ENCODE results near the gene CSTA. TPM values are rescaled to one million over a fixed set of nuclear protein-coding genes. Genes with fewer than 3 reads are reported as not detected.

Gene CSTA
- total RNA-seq, 4 donors from 2014 or later = 0.94 to 1.7 TPM; not detected in 2

DNA sequence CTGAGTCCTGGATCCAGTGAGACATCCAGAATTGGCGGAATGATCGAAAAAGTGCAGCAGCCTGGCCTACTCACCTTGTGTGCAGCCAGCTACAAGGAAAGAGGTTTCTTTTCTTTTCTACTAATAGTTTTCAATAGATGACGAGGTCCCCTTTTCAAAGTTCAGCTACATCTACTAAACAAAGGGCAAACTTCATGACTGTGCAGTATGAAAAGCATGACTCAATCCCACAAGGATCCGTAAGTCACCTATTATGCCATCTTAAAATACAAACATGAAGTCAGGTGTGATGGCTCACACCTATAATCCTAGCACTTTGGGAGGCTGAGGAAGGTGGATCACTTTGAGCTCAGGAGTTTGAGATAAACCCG is 41.3 kb downstream of the CSTA start:
- Histone ChIP-seq H3K9me3 (no peaks in the 10 kb centered on the region), H3K4me1 (no peaks in the 10 kb centered on the region), H3K4me3 (replicated peaks in 1 of 3) (no peak overlapping the region), H3K27ac (no peak overlapping the region), H3K27me3 (no peaks in the 10 kb centered on the region), H3K36me3 (peaks cover 5% of the 10 kb centered on the region in 2 donors)
- intact Hi-C loops (cut with DNase I) = no loop called here
- no peak for DNase-seq
- TF ChIP-seq POLR2A (IDR thresholded peaks at IDR 0.05) = no peak
- TF ChIP-seq, protein P1, sequence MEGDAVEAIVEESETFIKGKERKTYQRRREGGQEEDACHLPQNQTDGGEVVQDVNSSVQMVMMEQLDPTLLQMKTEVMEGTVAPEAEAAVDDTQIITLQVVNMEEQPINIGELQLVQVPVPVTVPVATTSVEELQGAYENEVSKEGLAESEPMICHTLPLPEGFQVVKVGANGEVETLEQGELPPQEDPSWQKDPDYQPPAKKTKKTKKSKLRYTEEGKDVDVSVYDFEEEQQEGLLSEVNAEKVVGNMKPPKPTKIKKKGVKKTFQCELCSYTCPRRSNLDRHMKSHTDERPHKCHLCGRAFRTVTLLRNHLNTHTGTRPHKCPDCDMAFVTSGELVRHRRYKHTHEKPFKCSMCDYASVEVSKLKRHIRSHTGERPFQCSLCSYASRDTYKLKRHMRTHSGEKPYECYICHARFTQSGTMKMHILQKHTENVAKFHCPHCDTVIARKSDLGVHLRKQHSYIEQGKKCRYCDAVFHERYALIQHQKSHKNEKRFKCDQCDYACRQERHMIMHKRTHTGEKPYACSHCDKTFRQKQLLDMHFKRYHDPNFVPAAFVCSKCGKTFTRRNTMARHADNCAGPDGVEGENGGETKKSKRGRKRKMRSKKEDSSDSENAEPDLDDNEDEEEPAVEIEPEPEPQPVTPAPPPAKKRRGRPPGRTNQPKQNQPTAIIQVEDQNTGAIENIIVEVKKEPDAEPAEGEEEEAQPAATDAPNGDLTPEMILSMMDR (IDR thresholded peaks at IDR 0.05) = no peak
- WGBS, 2 donors = 93 to 97% methylated on average over 5 of the region's 5 CpGs

DNA sequence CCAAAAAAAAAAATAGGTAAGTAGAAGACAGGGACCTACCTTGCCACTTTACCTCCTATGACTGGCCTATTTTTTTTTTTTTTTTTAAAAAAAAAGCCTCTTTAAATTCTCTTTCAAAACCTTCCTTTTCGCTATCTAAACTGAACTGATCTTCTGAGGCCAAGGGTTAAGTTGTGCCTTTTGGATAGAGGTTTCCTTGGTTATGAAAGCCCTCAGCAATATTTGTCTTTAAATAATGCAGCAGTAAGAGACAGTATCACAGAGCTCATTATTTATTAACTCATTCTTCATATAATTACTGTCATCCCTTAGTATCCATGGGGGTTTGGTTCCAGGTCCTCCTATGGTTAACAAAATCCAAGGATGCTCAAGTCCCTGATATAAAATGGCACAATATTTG is 49.0 kb downstream of the CSTA start:
- Histone ChIP-seq H3K4me3 (replicated peaks in 1 of 3) (no peak overlapping the region), H3K4me1 (no peaks in the 10 kb centered on the region), H3K27me3 (no peaks in the 10 kb centered on the region), H3K9me3 (no peaks in the 10 kb centered on the region), H3K27ac (no peak overlapping the region), H3K36me3 (no peaks in the 10 kb centered on the region)
- TF ChIP-seq, protein P1 (IDR thresholded peaks at IDR 0.05) = no peak
- TF ChIP-seq POLR2A (IDR thresholded peaks at IDR 0.05) = no peak
- no peak for DNase-seq
- intact Hi-C loops (cut with DNase I) = no loop called here
- WGBS, 2 donors = 93 to 94% methylated on average over 1 of the region's 1 CpG

DNA sequence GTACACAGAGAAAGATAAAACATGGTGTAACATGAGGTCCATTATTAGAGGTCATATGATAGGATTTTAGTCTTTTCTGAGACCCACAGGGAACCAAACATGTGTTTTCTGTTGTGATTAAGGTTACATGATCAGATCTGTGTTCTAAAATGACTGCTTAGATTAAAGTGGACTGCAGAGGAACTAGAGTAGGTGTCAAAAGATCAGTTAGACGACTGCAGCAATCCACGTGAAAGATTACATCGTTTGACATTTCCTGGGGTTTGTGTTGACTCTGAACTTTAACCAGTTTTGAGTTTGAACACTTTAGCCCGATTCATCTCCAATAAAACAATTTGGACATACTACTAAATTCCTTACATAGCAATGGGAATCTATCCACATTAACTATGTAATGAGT is 52.9 kb downstream of the CSTA start:
- no peak overlapping the region for H3K4me3 ChIP-seq (replicated peaks in 1 of 3)
- no peak for DNase-seq
- H3K27ac ChIP-seq = no peak overlapping the region
- WGBS, 2 donors = 84% methylated on average over 4 of the region's 4 CpGs
- peaks cover 0 to 7% of the 10 kb centered on the region in 2 donors for H3K4me1 ChIP-seq
- intact Hi-C loops (cut with DNase I) = no loop called here
- no peaks in the 10 kb centered on the region for H3K9me3 ChIP-seq
- no peaks in the 10 kb centered on the region for H3K27me3 ChIP-seq
- TF ChIP-seq, protein P1 (IDR thresholded peaks at IDR 0.05) = no peak
- TF ChIP-seq POLR2A (IDR thresholded peaks at IDR 0.05) = no peak
- H3K36me3 ChIP-seq = no peaks in the 10 kb centered on the region

DNA sequence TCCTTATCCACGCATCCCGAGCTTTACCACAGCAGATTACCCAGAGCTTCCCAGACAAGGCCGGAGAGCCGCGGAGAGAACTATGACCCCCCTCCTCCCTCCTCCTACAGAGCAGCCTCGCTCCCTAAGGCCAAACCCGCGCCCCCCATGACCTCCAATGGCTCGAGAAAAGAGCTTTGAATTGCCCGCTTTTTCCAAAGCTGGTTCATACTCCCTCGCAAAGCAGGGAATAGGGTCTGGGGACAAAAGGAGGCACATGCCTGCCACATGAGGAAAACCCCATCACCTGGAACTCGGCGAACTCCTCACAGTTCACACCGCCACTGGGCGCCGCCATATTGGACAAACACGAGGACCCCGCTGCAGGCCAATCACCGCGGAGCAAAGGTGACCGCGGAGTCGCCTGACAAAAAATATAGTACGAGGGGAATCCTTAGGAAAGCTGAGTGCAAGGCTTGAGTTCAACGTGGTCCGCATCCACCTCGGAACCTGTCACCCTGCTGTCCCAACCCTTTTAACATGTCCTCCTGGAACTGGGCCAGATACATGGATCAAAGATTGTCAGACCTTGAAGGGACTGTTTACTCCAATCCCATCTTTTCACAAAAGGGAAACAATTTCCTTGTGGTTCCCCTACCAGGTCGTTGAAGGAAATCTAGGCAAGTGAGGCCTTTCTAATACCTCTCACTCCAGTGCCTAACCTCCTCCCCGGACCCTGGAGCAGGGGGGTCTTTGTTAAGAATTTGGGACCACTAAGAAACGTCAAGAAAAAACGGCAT is 58.0 kb downstream of the CSTA start, which contains the start of gene MIX23:
TSS of gene MIX23 (minus strand) at position 344 of the 779 bp plus-strand sequence. CDS start at position 337, 7 bp downstream.
- Histone ChIP-seq H3K9me3 (no peaks in the 10 kb centered on the region), H3K27me3 (no peaks in the 10 kb centered on the region), H3K36me3 (no peaks in the 10 kb centered on the region), H3K4me3 (replicated peaks in 1 of 3) (peak within 1 kb of the TSS; percentile 57 to 69 (median 60)), H3K4me1 (peaks cover 4 to 7% of the 10 kb centered on the region in 2 donors), H3K27ac (peak within 1 kb of the TSS; percentile 84 to 91 (median 86))
- TF ChIP-seq POLR2A (IDR thresholded peaks at IDR 0.05) = peak in 1 of 2 donors; percentile 70
- TF ChIP-seq, protein P1 (IDR thresholded peaks at IDR 0.05) = no peak
- peak; percentile 81 to 87 for DNase-seq
- 0% methylated on average over 12 to 31 of the region's 31 CpGs for WGBS, 2 donors
- intact Hi-C loops (cut with DNase I) = loop anchor here (10.0 kb wide), 1 partner anchor 292 kb away; no protein-coding TSS in a partner anchor
